Limb (tissue), 2 donors: ENCODE measurements around the gene CXCL11.
A peak's percentile ranks its signal among the peaks of the same experiment; 100 is the strongest.
"Not testable (repeated sequence)": the region's sequence is repeated elsewhere in the genome, so short reads cannot be mapped to it uniquely, and the experiment has no call there.

Experiments
- DNase-seq, 2 donors: peaks; one replicate each; pipeline ENCODE4 v3.0.0-alpha.2; 2016; ENCODE audit errors: extremely low spot score in 2 of 2

CXCL11 gene

DNA sequence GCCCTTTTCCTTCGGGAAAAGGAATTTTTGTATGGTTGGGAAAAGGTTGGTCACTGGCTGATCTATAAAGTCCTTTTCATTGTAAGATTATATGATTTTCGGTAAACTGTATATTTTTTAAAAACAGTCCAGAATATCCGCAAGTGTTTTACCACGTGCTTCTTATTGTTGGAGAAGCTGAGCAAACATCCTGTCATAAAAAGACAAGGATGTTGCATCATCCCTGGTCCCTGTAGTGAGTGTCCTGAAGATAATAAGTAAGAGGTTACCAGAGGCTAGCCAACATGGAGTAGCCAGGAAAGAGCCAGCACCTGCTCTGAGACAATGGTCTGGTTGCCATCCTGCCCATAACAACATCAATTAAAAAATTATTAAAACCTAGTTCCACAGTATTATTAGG, 33.7 kb downstream of the CXCL11 start:
- DNase-seq = no peak

DNA sequence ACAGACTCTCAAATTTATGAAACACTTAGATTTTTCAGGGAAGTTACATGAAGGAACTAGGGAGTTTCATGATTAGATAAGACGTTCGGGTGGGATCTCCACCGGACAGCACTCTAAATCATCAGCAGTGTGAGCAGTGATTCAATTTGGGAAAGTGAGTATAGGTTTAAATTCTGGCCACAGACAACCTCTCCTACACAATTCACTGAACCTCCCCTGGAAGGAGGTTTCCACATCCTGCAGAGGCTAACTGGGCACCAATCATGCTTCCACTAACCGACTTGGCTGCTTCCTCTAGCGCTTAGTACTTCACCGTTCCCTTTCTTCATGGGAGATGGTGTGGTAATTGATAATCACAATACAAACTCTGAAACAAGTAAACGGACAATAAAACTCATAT, 34.2 kb downstream of the CXCL11 start:
- no peak for DNase-seq

DNA sequence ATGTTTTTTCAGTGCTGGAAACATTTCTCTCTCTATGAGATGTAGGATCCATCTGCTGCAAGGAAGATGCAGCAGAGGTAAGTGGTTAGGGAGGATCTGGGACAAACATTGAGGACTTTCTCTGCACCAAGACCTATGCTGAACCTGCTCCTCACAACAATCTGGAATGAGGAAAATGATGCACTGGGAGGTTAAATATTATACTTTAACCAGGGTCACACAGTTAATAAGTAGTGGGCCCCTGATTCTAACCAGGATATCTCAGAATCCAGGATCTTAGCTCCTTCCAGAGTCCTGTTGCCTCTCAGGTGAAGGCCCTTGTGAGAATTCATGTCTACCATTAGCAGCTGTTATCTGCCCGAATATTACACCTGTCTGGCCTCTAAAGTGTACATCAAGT, 35.6 kb downstream of the CXCL11 start:
- DNase-seq = no peak

DNA sequence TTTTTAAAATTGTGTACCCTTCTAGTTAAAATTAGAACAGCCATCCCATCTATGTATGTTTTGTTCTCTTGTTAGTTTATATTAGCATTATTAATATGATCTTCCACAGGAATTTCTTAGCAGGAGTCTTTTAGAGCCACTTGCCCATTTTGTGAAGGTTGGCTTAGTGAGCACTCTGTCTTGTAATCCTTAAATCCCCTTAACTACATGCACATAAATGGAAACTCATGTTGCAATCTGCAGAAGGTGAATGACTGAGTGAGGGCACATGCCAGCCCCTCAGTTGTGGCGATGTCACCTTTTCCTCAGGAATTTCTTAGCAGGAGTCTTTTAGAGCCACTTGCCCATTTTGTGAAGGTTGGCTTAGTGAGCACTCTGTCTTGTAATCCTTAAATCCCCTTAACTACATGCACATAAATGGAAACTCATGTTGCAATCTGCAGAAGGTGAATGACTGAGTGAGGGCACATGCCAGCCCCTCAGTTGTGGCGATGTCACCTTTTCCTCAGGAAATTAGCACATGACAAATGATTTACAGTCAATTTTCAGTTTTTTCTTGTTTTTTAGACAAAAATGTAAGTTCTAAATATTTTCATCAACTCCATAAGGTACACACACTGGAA, 37.2 kb downstream of the CXCL11 start:
- not testable (repeated sequence) for DNase-seq

DNA sequence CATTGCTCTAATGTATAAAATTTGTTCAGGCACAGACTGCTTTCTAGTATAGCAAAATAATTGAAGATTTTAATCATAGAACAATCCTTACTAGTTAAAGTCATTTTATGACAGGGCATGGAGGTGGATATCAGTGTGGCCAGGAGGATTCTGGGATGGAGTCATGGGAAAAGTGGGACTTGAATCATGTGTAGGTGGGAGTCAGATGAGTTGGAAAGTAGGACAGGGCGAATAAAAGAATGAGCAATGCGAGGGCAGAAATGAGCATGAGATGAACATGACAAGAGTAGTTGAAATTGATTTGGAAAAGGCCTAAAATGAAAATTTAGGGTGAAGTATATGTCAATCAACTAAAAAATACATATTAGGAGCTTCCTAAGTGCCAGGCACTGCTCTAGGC, 37.9 kb downstream of the CXCL11 start:
- DNase-seq = no peak

DNA sequence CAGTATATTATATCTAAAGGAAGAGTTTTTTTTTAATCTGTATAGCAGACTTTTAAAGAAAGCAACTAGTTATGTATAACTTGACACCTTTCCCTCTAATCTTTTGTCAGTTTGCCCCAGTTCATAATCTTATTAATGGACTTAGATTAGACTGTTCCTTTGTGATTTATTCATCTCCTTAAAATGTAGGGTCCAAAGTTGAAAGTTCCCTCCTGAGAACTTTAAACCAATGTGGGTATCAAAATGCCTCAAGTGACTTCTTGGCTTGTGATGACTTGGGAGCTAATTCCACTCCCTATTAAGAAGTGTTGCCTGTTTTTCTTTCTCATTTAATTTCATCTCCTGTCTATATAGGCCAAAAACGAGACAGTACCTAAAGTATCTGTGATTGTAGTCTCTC, 38.8 kb downstream of the CXCL11 start:
- no peak for DNase-seq

DNA sequence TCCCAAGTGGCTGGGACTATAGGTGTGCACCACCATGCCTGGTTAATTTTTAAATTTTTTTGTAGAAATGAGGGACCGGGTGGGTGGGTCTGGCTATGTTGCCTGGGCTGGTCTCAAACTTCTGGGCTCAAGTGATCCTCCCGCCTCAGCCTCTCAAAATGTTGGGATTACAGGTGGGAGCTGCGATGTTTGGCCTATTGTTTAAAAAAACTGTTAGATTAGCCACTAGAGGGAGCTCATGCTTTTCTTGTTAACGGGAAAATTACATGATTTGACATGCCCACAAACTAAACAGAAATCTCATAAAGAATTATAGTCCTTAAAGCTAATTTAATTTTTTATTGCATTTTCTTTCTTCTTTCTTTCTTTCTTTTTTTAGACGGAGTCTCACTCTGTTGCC, 40.1 kb downstream of the CXCL11 start:
- peak in 1 of 2 donors; percentile 67 for DNase-seq

DNA sequence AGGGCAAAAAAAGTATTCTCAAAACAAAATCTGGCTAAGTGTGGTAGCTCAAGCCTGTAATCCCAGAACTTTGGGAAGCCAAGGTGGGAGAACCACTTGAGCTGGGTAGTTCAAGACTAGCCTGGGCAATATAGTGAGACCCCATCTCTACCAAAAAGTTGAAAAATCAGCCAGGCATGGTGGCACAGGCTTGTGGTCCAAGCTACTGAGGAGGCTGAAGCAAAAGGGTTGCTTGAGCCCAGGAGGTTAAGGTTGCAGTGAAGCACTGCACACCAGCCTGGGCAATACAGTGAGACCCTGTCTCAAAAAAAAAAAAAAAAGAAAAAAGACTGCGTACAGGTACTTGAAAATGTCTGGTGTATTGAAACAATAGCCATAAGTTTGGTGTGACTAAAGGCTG, 43.4 kb downstream of the CXCL11 start:
- DNase-seq = no peak

DNA sequence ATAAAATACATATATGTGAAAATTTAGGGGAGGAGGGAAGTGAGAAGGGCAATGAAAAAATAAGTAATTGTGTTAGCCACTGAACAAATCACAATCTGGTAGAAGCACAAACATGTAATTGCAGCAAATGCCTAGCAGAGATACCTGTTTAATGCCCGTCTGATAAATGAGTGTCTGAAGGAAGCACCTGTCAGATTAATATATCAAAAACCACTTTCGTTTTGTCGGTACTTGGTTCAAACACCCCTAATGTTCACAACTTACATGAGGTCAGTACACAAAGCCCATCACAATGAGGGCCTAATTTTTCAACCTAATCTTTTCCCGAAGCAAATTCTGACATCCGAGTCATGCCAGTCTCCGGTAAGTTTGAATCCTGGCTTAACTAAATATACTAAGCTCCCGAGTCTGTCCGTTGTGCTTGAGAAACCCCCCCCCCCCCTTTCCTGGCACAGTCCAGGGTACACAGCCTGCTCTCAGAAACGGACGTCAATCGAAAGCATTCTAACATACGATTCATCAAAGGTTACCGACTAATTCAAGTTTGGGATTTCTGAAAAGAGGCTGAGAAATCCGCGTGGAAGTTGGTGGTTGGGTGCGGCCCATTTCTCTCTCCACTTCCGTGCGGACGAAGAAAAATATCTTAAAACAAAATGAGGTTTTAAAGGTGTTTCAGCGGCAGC, 45.9 kb downstream of the CXCL11 start:
- DNase-seq = no peak

DNA sequence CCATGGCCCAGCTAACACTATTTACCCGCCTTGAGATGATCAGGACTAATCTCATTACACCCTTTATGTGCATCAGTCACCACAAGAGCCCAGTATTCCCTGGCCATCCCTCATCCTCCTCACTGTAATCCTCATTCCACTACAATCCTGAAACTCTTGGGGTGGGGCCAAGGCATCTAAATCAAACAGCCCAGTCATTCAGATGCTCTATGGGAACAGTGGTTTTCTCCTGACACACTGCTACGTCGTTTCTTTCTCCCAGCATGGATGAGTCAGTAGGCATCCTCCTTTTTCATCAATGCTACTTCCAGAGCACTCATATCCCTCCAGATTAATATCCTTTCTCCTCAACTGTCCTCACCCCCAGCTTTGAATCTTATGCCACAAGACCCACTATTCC, 50.8 kb downstream of the CXCL11 start:
- no peak for DNase-seq
